ENCODE data around the gene AGAP1. TPM values are rescaled to one million over a fixed set of nuclear protein-coding genes. Genes with fewer than 3 reads are reported as not detected.

AGAP1 gene
- total RNA-seq, 4 donors from 2014 or later, result 33.7 to 55.2 (median 37.5) TPM

- H3K27me3 ChIP-seq, result no peaks in the 10 kb centered on the region
- no peak for TF ChIP-seq POLR2A (IDR thresholded peaks at IDR 0.05)
- TF ChIP-seq CTCF (IDR thresholded peaks at IDR 0.05), result no peak
- no peak for TF ChIP-seq EP300 (IDR thresholded peaks at IDR 0.05)
- TF ChIP-seq POLR2AphosphoS5 (IDR thresholded peaks at IDR 0.05), result no peak
- H3K4me3 ChIP-seq, result no peak overlapping the region
- H3K27ac ChIP-seq, result no peak overlapping the region
- no peaks in the 10 kb centered on the region for H3K36me3 ChIP-seq
- ATAC-seq, result no peak
- H3K4me1 ChIP-seq, result peaks cover 0 to 61% (median 17%) of the 10 kb centered on the region in 3 donors
- H3K9me3 ChIP-seq, result no peaks in the 10 kb centered on the region
- WGBS, 2 donors (ENCODE audit: low coverage in 1 of 2), result 94 to 98% methylated on average over 7 to 8 of the region's 15 CpGs
Observed at GRCh38 chr2:235612181-235612950, 118.5 kb downstream of the AGAP1 start.

GRCh38 chr2:235613649-235614048 lies 119.8 kb downstream of the AGAP1 start:
- TF ChIP-seq POLR2A (IDR thresholded peaks at IDR 0.05), result no peak
- no peak for TF ChIP-seq CTCF (IDR thresholded peaks at IDR 0.05)
- no peak for TF ChIP-seq EP300 (IDR thresholded peaks at IDR 0.05)
- no peak for TF ChIP-seq POLR2AphosphoS5 (IDR thresholded peaks at IDR 0.05)
- H3K4me3 ChIP-seq, result no peak overlapping the region
- peaks cover 0 to 57% (median 10%) of the 10 kb centered on the region in 3 donors for H3K4me1 ChIP-seq
- ATAC-seq, result no peak
- WGBS, 2 donors (ENCODE audit: low coverage in 1 of 2), result 97 to 100% methylated on average over 1 to 6 of the region's 6 CpGs
- no peaks in the 10 kb centered on the region for H3K9me3 ChIP-seq
- H3K36me3 ChIP-seq, result no peaks in the 10 kb centered on the region
- H3K27ac ChIP-seq, result no peak overlapping the region
- no peaks in the 10 kb centered on the region for H3K27me3 ChIP-seq

GRCh38 chr2:235614176-235614860 lies 120.5 kb downstream of the AGAP1 start:
- H3K27ac ChIP-seq, result peak overlapping the region in 3 of 4 donors; percentile 50 to 73 (median 69)
- H3K36me3 ChIP-seq, result no peaks in the 10 kb centered on the region
- ATAC-seq, result no peak
- H3K9me3 ChIP-seq, result no peaks in the 10 kb centered on the region
- 84 to 89% methylated on average over 8 to 10 of the region's 14 CpGs for WGBS, 2 donors (ENCODE audit: low coverage in 1 of 2)
- peaks cover 0 to 50% (median 10%) of the 10 kb centered on the region in 3 donors for H3K4me1 ChIP-seq
- no peak for TF ChIP-seq POLR2AphosphoS5 (IDR thresholded peaks at IDR 0.05)
- TF ChIP-seq CTCF (IDR thresholded peaks at IDR 0.05), result no peak
- TF ChIP-seq POLR2A (IDR thresholded peaks at IDR 0.05), result no peak
- TF ChIP-seq EP300 (IDR thresholded peaks at IDR 0.05), result no peak
- H3K27me3 ChIP-seq, result no peaks in the 10 kb centered on the region
- H3K4me3 ChIP-seq, result no peak overlapping the region

- peak; percentile 95 for ATAC-seq
- H3K4me1 ChIP-seq, result peaks cover 0 to 46% (median 10%) of the 10 kb centered on the region in 3 donors
- H3K27me3 ChIP-seq, result no peaks in the 10 kb centered on the region
- H3K36me3 ChIP-seq, result no peaks in the 10 kb centered on the region
- no peak overlapping the region for H3K4me3 ChIP-seq
- 38 to 56% methylated on average over 4 to 6 of the region's 11 CpGs for WGBS, 2 donors (ENCODE audit: low coverage in 1 of 2)
- H3K27ac ChIP-seq, result peak overlapping the region in 3 of 4 donors; percentile 50 to 73 (median 69)
- H3K9me3 ChIP-seq, result no peaks in the 10 kb centered on the region
- TF ChIP-seq EP300 (IDR thresholded peaks at IDR 0.05), result no peak
- no peak for TF ChIP-seq POLR2AphosphoS5 (IDR thresholded peaks at IDR 0.05)
- no peak for TF ChIP-seq POLR2A (IDR thresholded peaks at IDR 0.05)
- no peak for TF ChIP-seq CTCF (IDR thresholded peaks at IDR 0.05)
Observed at GRCh38 chr2:235614900-235615712, 121.3 kb downstream of the AGAP1 start.
